HAP-1 (cell line): Measurements from ENCODE around the gene ASTN2.

ENCODE experiments used
- DNase-seq, 2 experiments: peaks; one replicate each; pipeline ENCODE4 v3.0.0-alpha.2; 2016 to 2020; ENCODE audit warnings: low spot score in 2 of 2
- H3K27me3 ChIP-seq: fragments of 250-450 bp; sonication (Bioruptor Pico); 2 replicates; pipeline ENCODE4 v1.5.1; 2020; ENCODE audit warnings: low read depth, mild to moderate bottlenecking, moderate library complexity
- H3K36me3 ChIP-seq: fragments of 250-450 bp; sonication (Bioruptor Pico); replicated peaks from 2 replicates; pipeline ENCODE4 v1.5.1; 2020; ENCODE audit warnings: mild to moderate bottlenecking
- H3K4me1 ChIP-seq: fragments of 250-450 bp; sonication (Bioruptor Pico); 2 replicates; pipeline ENCODE4 v1.5.1; 2020; ENCODE audit warnings: mild to moderate bottlenecking
- H3K4me3 ChIP-seq: fragments of 250-450 bp; sonication (Bioruptor Pico); 2 replicates; pipeline ENCODE4 v1.5.1; 2020; ENCODE audit warnings: mild to moderate bottlenecking, moderate library complexity
- H3K9me3 ChIP-seq: fragments of 250-450 bp; sonication (Bioruptor Pico); 2 replicates; pipeline ENCODE4 v1.5.1; 2020; ENCODE audit warnings: mild to moderate bottlenecking, moderate library complexity
- in situ Hi-C: fragments of 300-500 bp; cut with MboI; formaldehyde crosslinking; loops from 3 replicates; pipeline ENCODE4 v1.14.3; 2020; ENCODE audit warnings: low sequenced_read_pairs, inconsistent platforms, mixed read lengths

Gene ASTN2

GRCh38 chr9:117258184-117258866 is 156.5 kb downstream of the ASTN2 start:
- Histone ChIP-seq H3K4me1 (no peaks in the 10 kb centered on the region), H3K4me3 (no peak overlapping the region)

GRCh38 chr9:117253261-117253660 is 161.6 kb downstream of the ASTN2 start:
- in situ Hi-C loops, result no loop called here
- DNase-seq, result no peak
- no peaks in the 10 kb centered on the region for H3K9me3 ChIP-seq
- no peaks in the 10 kb centered on the region for H3K27me3 ChIP-seq
- no peaks in the 10 kb centered on the region for H3K36me3 ChIP-seq
- no peaks in the 10 kb centered on the region for H3K4me1 ChIP-seq
- H3K4me3 ChIP-seq, result no peak overlapping the region

More at GRCh38 chr9:117258184-117258866, 156.5 kb downstream of the ASTN2 start:
- DNase-seq, result no peak
- H3K9me3 ChIP-seq, result no peaks in the 10 kb centered on the region
- in situ Hi-C loops, result no loop called here
- H3K36me3 ChIP-seq, result no peaks in the 10 kb centered on the region
- H3K27me3 ChIP-seq, result no peaks in the 10 kb centered on the region

- Histone ChIP-seq H3K4me3 (no peak overlapping the region), H3K27me3 (no peaks in the 10 kb centered on the region), H3K36me3 (no peaks in the 10 kb centered on the region), H3K9me3 (no peaks in the 10 kb centered on the region), H3K4me1 (no peaks in the 10 kb centered on the region)
- in situ Hi-C loops, result no loop called here
- no peak for DNase-seq
Observed at GRCh38 chr9:117250610-117251215, 164.1 kb downstream of the ASTN2 start.

- in situ Hi-C loops, result no loop called here
- Histone ChIP-seq H3K4me3 (no peak overlapping the region), H3K27me3 (no peaks in the 10 kb centered on the region), H3K9me3 (no peaks in the 10 kb centered on the region), H3K4me1 (no peaks in the 10 kb centered on the region), H3K36me3 (no peaks in the 10 kb centered on the region)
- no peak for DNase-seq
Observed at GRCh38 chr9:117249799-117250198, 165.1 kb downstream of the ASTN2 start.

GRCh38 chr9:117247266-117247665 is 167.6 kb downstream of the ASTN2 start:
- Histone ChIP-seq H3K4me3 (no peak overlapping the region), H3K27me3 (no peaks in the 10 kb centered on the region), H3K4me1 (no peaks in the 10 kb centered on the region), H3K36me3 (no peaks in the 10 kb centered on the region), H3K9me3 (no peaks in the 10 kb centered on the region)
- in situ Hi-C loops, result no loop called here
- DNase-seq, result peak; percentile 28 to 30

GRCh38 chr9:117245175-117245829 is 169.6 kb downstream of the ASTN2 start:
- Histone ChIP-seq H3K4me3 (no peak overlapping the region), H3K27me3 (no peaks in the 10 kb centered on the region), H3K36me3 (no peaks in the 10 kb centered on the region), H3K9me3 (no peaks in the 10 kb centered on the region), H3K4me1 (no peaks in the 10 kb centered on the region)
- in situ Hi-C loops, result no loop called here
- no peak for DNase-seq

- Histone ChIP-seq H3K36me3 (no peaks in the 10 kb centered on the region), H3K4me3 (no peak overlapping the region), H3K4me1 (no peaks in the 10 kb centered on the region), H3K27me3 (no peaks in the 10 kb centered on the region), H3K9me3 (no peaks in the 10 kb centered on the region)
- DNase-seq, result no peak
- in situ Hi-C loops, result no loop called here
Observed at GRCh38 chr9:117242082-117242481, 172.8 kb downstream of the ASTN2 start.

- no peaks in the 10 kb centered on the region for H3K27me3 ChIP-seq
- in situ Hi-C loops, result no loop called here
Observed at GRCh38 chr9:117239428-117239827, 175.4 kb downstream of the ASTN2 start.

GRCh38 chr9:117234103-117234502 is 180.8 kb downstream of the ASTN2 start:
- no peaks in the 10 kb centered on the region for H3K36me3 ChIP-seq

More at GRCh38 chr9:117239428-117239827, 175.4 kb downstream of the ASTN2 start:
- H3K9me3 ChIP-seq, result no peaks in the 10 kb centered on the region
- H3K36me3 ChIP-seq, result no peaks in the 10 kb centered on the region
- DNase-seq, result no peak
- no peaks in the 10 kb centered on the region for H3K4me1 ChIP-seq
- H3K4me3 ChIP-seq, result no peak overlapping the region

GRCh38 chr9:117233016-117233415 is 181.8 kb downstream of the ASTN2 start:
- in situ Hi-C loops, result no loop called here
- no peaks in the 10 kb centered on the region for H3K4me1 ChIP-seq
- DNase-seq, result no peak
- H3K9me3 ChIP-seq, result no peaks in the 10 kb centered on the region
- no peaks in the 10 kb centered on the region for H3K27me3 ChIP-seq
- no peak overlapping the region for H3K4me3 ChIP-seq
- H3K36me3 ChIP-seq, result no peaks in the 10 kb centered on the region

More at GRCh38 chr9:117234103-117234502, 180.8 kb downstream of the ASTN2 start:
- Histone ChIP-seq H3K4me1 (no peaks in the 10 kb centered on the region), H3K9me3 (no peaks in the 10 kb centered on the region), H3K4me3 (no peak overlapping the region), H3K27me3 (no peaks in the 10 kb centered on the region)
- in situ Hi-C loops, result no loop called here
- DNase-seq, result no peak

GRCh38 chr9:117232281-117232680 is 182.6 kb downstream of the ASTN2 start:
- H3K9me3 ChIP-seq, result no peaks in the 10 kb centered on the region
- no peaks in the 10 kb centered on the region for H3K4me1 ChIP-seq
- DNase-seq, result no peak
- H3K36me3 ChIP-seq, result no peaks in the 10 kb centered on the region
- H3K4me3 ChIP-seq, result no peak overlapping the region
- in situ Hi-C loops, result no loop called here
- H3K27me3 ChIP-seq, result no peaks in the 10 kb centered on the region

- H3K4me3 ChIP-seq, result no peak overlapping the region
- H3K9me3 ChIP-seq, result no peaks in the 10 kb centered on the region
- no peaks in the 10 kb centered on the region for H3K4me1 ChIP-seq
- H3K36me3 ChIP-seq, result no peaks in the 10 kb centered on the region
- H3K27me3 ChIP-seq, result no peaks in the 10 kb centered on the region
- no peak for DNase-seq
- in situ Hi-C loops, result no loop called here
Observed at GRCh38 chr9:117231012-117231411, 183.8 kb downstream of the ASTN2 start.

GRCh38 chr9:117224695-117225094 is 190.2 kb downstream of the ASTN2 start:
- Histone ChIP-seq H3K4me3 (no peak overlapping the region), H3K27me3 (no peaks in the 10 kb centered on the region), H3K36me3 (no peaks in the 10 kb centered on the region), H3K9me3 (no peaks in the 10 kb centered on the region), H3K4me1 (no peaks in the 10 kb centered on the region)
- in situ Hi-C loops, result no loop called here
- DNase-seq, result no peak

GRCh38 chr9:117218951-117219350 is 195.9 kb downstream of the ASTN2 start:
- in situ Hi-C loops, result no loop called here

More at GRCh38 chr9:117218951-117219350, 195.9 kb downstream of the ASTN2 start:
- Histone ChIP-seq H3K27me3 (no peaks in the 10 kb centered on the region), H3K9me3 (no peaks in the 10 kb centered on the region), H3K36me3 (no peaks in the 10 kb centered on the region), H3K4me1 (no peaks in the 10 kb centered on the region), H3K4me3 (no peak overlapping the region)
- DNase-seq, result no peak
